ENCODE data around the gene RPL7A. TPM values are rescaled to one million over a fixed set of nuclear protein-coding genes. Genes with fewer than 3 reads are reported as not detected.

RPL7A gene
- total and polyA plus RNA-seq, 2 of the 13 experiments (the other 11 are each of a cell fraction or from before 2014, with no cell fraction given), result 2,401 to 2,938 TPM

DNA sequence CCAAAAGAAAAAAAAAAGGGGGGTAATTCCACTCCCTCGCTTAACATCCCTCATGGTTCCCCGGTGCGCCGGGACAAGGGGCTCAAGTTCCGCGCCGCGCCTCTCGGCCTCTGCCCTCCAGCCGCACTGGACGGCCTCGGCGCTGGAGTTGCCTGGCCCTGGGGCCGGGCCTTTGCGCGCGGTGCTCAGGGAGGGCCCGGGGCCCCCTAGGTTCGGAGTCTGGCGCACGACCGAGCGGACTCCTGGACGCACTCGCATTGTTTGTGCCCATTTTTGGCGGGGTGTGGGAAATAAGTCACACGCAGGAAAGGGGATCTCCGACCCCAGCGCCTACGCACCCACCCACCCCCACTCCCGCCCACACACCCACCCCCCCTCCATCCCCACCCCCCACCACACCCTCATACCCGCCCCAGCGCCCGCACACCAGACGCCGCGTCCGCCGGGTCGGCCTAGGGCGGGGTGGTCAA, 468 bp upstream of the RPL7A start (continued):
- TF ChIP-seq, protein P1, sequence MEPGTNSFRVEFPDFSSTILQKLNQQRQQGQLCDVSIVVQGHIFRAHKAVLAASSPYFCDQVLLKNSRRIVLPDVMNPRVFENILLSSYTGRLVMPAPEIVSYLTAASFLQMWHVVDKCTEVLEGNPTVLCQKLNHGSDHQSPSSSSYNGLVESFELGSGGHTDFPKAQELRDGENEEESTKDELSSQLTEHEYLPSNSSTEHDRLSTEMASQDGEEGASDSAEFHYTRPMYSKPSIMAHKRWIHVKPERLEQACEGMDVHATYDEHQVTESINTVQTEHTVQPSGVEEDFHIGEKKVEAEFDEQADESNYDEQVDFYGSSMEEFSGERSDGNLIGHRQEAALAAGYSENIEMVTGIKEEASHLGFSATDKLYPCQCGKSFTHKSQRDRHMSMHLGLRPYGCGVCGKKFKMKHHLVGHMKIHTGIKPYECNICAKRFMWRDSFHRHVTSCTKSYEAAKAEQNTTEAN (CRISPR knock-in tag; conservative IDR thresholded peaks at IDR 0.05), result no peak
- TF ChIP-seq ZNF772 (CRISPR knock-in tag; IDR thresholded peaks at IDR 0.05) (no peak), FOXO1 (CRISPR knock-in tag; IDR thresholded peaks at IDR 0.05) (no peak), ZNF432 (CRISPR knock-in tag; IDR thresholded peaks at IDR 0.05; ENCODE audit: borderline replicate concordance) (no peak), KDM5B (CRISPR knock-in tag; IDR thresholded peaks at IDR 0.05; ENCODE audit: borderline replicate concordance) (no peak), ZNF629 (CRISPR knock-in tag; conservative IDR thresholded peaks at IDR 0.05) (0 out of 2 replicates have a peak, but pooled peaks have one; percentile 9), HOXA5 (CRISPR knock-in tag; IDR thresholded peaks at IDR 0.05) (peak; percentile 67), ZFY (CRISPR knock-in tag; IDR thresholded peaks at IDR 0.05) (peak; percentile 42; the same call in 1 of the 2 replicates), PHF21A (CRISPR knock-in tag; IDR thresholded peaks at IDR 0.05) (no peak), ZNF232 (CRISPR knock-in tag; IDR thresholded peaks at IDR 0.05; ENCODE audit: borderline replicate concordance) (no peak), SCMH1 (CRISPR knock-in tag; IDR thresholded peaks at IDR 0.05; ENCODE audit: borderline replicate concordance) (no peak), PRMT3 (CRISPR knock-in tag; IDR thresholded peaks at IDR 0.05; ENCODE audit: borderline replicate concordance, low read depth) (no peak), ZNF598 (CRISPR knock-in tag; IDR thresholded peaks at IDR 0.05; ENCODE audit: borderline replicate concordance) (no peak)
- TF ChIP-seq, protein P2, sequence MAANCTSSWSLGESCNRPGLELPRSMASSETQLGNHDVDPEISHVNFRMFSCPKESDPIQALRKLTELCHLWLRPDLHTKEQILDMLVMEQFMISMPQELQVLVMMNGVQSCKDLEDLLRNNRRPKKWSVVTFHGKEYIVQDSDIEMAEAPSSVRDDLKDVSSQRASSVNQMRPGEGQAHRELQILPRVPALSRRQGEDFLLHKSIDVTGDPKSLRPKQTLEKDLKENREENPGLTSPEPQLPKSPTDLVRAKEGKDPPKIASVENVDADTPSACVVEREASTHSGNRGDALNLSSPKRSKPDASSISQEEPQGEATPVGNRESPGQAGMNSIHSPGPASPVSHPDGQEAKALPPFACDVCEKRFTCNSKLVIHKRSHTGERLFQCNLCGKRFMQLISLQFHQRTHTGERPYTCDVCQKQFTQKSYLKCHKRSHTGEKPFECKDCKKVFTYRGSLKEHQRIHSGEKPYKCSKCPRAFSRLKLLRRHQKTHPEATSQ (CRISPR knock-in tag; IDR thresholded peaks at IDR 0.05; ENCODE audit: borderline replicate concordance), result no peak
- TF ChIP-seq, protein P3, sequence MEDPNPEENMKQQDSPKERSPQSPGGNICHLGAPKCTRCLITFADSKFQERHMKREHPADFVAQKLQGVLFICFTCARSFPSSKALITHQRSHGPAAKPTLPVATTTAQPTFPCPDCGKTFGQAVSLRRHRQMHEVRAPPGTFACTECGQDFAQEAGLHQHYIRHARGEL (CRISPR knock-in tag; IDR thresholded peaks at IDR 0.05), result no peak
- TF ChIP-seq, protein P4, sequence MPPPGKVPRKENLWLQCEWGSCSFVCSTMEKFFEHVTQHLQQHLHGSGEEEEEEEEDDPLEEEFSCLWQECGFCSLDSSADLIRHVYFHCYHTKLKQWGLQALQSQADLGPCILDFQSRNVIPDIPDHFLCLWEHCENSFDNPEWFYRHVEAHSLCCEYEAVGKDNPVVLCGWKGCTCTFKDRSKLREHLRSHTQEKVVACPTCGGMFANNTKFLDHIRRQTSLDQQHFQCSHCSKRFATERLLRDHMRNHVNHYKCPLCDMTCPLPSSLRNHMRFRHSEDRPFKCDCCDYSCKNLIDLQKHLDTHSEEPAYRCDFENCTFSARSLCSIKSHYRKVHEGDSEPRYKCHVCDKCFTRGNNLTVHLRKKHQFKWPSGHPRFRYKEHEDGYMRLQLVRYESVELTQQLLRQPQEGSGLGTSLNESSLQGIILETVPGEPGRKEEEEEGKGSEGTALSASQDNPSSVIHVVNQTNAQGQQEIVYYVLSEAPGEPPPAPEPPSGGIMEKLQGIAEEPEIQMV (CRISPR knock-in tag; IDR thresholded peaks at IDR 0.05; ENCODE audit: low read depth), result no peak
- TF ChIP-seq, protein P5, sequence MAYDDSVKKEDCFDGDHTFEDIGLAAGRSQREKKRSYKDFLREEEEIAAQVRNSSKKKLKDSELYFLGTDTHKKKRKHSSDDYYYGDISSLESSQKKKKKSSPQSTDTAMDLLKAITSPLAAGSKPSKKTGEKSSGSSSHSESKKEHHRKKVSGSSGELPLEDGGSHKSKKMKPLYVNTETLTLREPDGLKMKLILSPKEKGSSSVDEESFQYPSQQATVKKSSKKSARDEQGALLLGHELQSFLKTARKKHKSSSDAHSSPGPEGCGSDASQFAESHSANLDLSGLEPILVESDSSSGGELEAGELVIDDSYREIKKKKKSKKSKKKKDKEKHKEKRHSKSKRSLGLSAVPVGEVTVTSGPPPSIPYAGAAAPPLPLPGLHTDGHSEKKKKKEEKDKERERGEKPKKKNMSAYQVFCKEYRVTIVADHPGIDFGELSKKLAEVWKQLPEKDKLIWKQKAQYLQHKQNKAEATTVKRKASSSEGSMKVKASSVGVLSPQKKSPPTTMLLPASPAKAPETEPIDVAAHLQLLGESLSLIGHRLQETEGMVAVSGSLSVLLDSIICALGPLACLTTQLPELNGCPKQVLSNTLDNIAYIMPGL (CRISPR knock-in tag; IDR thresholded peaks at IDR 0.05; ENCODE audit: borderline replicate concordance in 1 of 2, low read depth in 1 of 2), result 0 out of 4 replicates have a peak, but pooled peaks of 1 of the 2 experiments have one; percentile 8
- TF ChIP-seq, protein P6, sequence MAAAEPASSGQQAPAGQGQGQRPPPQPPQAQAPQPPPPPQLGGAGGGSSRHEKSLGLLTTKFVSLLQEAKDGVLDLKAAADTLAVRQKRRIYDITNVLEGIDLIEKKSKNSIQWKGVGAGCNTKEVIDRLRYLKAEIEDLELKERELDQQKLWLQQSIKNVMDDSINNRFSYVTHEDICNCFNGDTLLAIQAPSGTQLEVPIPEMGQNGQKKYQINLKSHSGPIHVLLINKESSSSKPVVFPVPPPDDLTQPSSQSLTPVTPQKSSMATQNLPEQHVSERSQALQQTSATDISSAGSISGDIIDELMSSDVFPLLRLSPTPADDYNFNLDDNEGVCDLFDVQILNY (CRISPR knock-in tag; conservative IDR thresholded peaks at IDR 0.05), result no peak
- TF ChIP-seq, protein P7, sequence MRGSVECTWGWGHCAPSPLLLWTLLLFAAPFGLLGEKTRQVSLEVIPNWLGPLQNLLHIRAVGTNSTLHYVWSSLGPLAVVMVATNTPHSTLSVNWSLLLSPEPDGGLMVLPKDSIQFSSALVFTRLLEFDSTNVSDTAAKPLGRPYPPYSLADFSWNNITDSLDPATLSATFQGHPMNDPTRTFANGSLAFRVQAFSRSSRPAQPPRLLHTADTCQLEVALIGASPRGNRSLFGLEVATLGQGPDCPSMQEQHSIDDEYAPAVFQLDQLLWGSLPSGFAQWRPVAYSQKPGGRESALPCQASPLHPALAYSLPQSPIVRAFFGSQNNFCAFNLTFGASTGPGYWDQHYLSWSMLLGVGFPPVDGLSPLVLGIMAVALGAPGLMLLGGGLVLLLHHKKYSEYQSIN (CRISPR knock-in tag; IDR thresholded peaks at IDR 0.05; ENCODE audit: borderline replicate concordance), result no peak
- TF ChIP-seq, protein P8, sequence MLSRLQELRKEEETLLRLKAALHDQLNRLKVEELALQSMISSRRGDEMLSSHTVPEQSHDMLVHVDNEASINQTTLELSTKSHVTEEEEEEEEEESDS (CRISPR knock-in tag; IDR thresholded peaks at IDR 0.05; ENCODE audit: borderline replicate concordance), result no peak

Data from HepG2 (cell line).